ENCODE data around the gene TMEM184A.

TMEM184A gene

GRCh38 chr7:1513657-1514095 lies 42.3 kb downstream of the TMEM184A start:
- no peak overlapping the region for H2AK5ac ChIP-seq (ENCODE audit: low read length)
- no peak overlapping the region for H2BK120ac ChIP-seq (ENCODE audit: low read depth, low read length)
- H3K56ac ChIP-seq (ENCODE audit: low read length) = no peak overlapping the region
- no peaks in the 10 kb centered on the region for H3K36me3 ChIP-seq (ENCODE audit: control insufficient read depth, insufficient read depth, low read length)
- H3K27ac ChIP-seq (ENCODE audit: low read depth, low read length) = no peak overlapping the region
- DNase-seq = no peak
- no peak overlapping the region for H2BK15ac ChIP-seq (replicated peaks; ENCODE audit: low read depth)
- no peak overlapping the region for H4K8ac ChIP-seq (ENCODE audit: low read depth, low read length)
- H3K27me3 ChIP-seq (ENCODE audit: insufficient read depth, low read length, poor library complexity) = no peaks in the 10 kb centered on the region
- H3K18ac ChIP-seq (ENCODE audit: low read length) = no peak overlapping the region
- H4K5ac ChIP-seq (ENCODE audit: low read length) = no peak overlapping the region
- H3K4ac ChIP-seq (ENCODE audit: low read depth, low read length) = no peak overlapping the region
- no peak overlapping the region for H3K4me3 ChIP-seq (ENCODE audit: low read length)
- no CpG with 5 or more reads among the region's 20 CpGs for WGBS (ENCODE audit: extremely low coverage, insufficient coverage, low lambda C conversion rate)
- no peaks in the 10 kb centered on the region for H3K4me1 ChIP-seq (ENCODE audit: control insufficient read depth, low read depth, low read length)
- no peaks in the 10 kb centered on the region for H3K79me2 ChIP-seq (ENCODE audit: control insufficient read depth, insufficient read depth, low read length)
- H3K23ac ChIP-seq (ENCODE audit: low read length) = no peak overlapping the region
- H3K9ac ChIP-seq (ENCODE audit: low read length) = no peak overlapping the region
- no peak overlapping the region for H3K4me2 ChIP-seq (ENCODE audit: low read length)
- no peak overlapping the region for H2BK5ac ChIP-seq (ENCODE audit: low read length)
- no peaks in the 10 kb centered on the region for H3K79me1 ChIP-seq (ENCODE audit: low read length)

- WGBS (ENCODE audit: extremely low coverage, insufficient coverage, low lambda C conversion rate) = no CpG with 5 or more reads among the region's 35 CpGs
- no peak overlapping the region for H2AK5ac ChIP-seq (ENCODE audit: low read length)
- H3K56ac ChIP-seq (ENCODE audit: low read length) = no peak overlapping the region
- H2BK5ac ChIP-seq (ENCODE audit: low read length) = no peak overlapping the region
- H3K27me3 ChIP-seq (ENCODE audit: insufficient read depth, low read length, poor library complexity) = no peaks in the 10 kb centered on the region
- DNase-seq = no peak
- H3K4me1 ChIP-seq (ENCODE audit: control insufficient read depth, low read depth, low read length) = no peaks in the 10 kb centered on the region
- H2BK15ac ChIP-seq (replicated peaks; ENCODE audit: low read depth) = no peak overlapping the region
- no peak overlapping the region for H3K23ac ChIP-seq (ENCODE audit: low read length)
- no peak overlapping the region for H3K4ac ChIP-seq (ENCODE audit: low read depth, low read length)
- H3K27ac ChIP-seq (ENCODE audit: low read depth, low read length) = no peak overlapping the region
- H4K5ac ChIP-seq (ENCODE audit: low read length) = no peak overlapping the region
- H3K4me2 ChIP-seq (ENCODE audit: low read length) = no peak overlapping the region
- H3K36me3 ChIP-seq (ENCODE audit: control insufficient read depth, insufficient read depth, low read length) = no peaks in the 10 kb centered on the region
- H2BK120ac ChIP-seq (ENCODE audit: low read depth, low read length) = no peak overlapping the region
- H3K4me3 ChIP-seq (ENCODE audit: low read length) = no peak overlapping the region
- H3K79me1 ChIP-seq (ENCODE audit: low read length) = no peaks in the 10 kb centered on the region
- H3K79me2 ChIP-seq (ENCODE audit: control insufficient read depth, insufficient read depth, low read length) = no peaks in the 10 kb centered on the region
- no peak overlapping the region for H3K9ac ChIP-seq (ENCODE audit: low read length)
- H3K18ac ChIP-seq (ENCODE audit: low read length) = no peak overlapping the region
- H4K8ac ChIP-seq (ENCODE audit: low read depth, low read length) = no peak overlapping the region
These were observed 43.0 kb downstream of the TMEM184A start for GRCh38 chr7:1512781-1513656.

GRCh38 chr7:1511444-1512422 lies 44.3 kb downstream of the TMEM184A start:
- H3K27me3 ChIP-seq (ENCODE audit: insufficient read depth, low read length, poor library complexity) = no peaks in the 10 kb centered on the region
- H3K79me2 ChIP-seq (ENCODE audit: control insufficient read depth, insufficient read depth, low read length) = no peaks in the 10 kb centered on the region
- no peak overlapping the region for H3K23ac ChIP-seq (ENCODE audit: low read length)
- H3K56ac ChIP-seq (ENCODE audit: low read length) = no peak overlapping the region
- H2BK120ac ChIP-seq (ENCODE audit: low read depth, low read length) = no peak overlapping the region
- WGBS (ENCODE audit: extremely low coverage, insufficient coverage, low lambda C conversion rate) = no CpG with 5 or more reads among the region's 30 CpGs
- H3K79me1 ChIP-seq (ENCODE audit: low read length) = no peaks in the 10 kb centered on the region
- no peak overlapping the region for H3K4me3 ChIP-seq (ENCODE audit: low read length)
- no peak overlapping the region for H3K27ac ChIP-seq (ENCODE audit: low read depth, low read length)
- H3K18ac ChIP-seq (ENCODE audit: low read length) = no peak overlapping the region
- no peak overlapping the region for H4K5ac ChIP-seq (ENCODE audit: low read length)
- no peak for DNase-seq
- no peak overlapping the region for H2BK15ac ChIP-seq (replicated peaks; ENCODE audit: low read depth)
- H2BK5ac ChIP-seq (ENCODE audit: low read length) = no peak overlapping the region
- H3K9ac ChIP-seq (ENCODE audit: low read length) = no peak overlapping the region
- H3K36me3 ChIP-seq (ENCODE audit: control insufficient read depth, insufficient read depth, low read length) = no peaks in the 10 kb centered on the region
- H3K4me2 ChIP-seq (ENCODE audit: low read length) = no peak overlapping the region
- H3K4ac ChIP-seq (ENCODE audit: low read depth, low read length) = no peak overlapping the region
- no peak overlapping the region for H2AK5ac ChIP-seq (ENCODE audit: low read length)
- peaks cover 1% of the 10 kb centered on the region for H3K4me1 ChIP-seq (ENCODE audit: control insufficient read depth, low read depth, low read length)
- no peak overlapping the region for H4K8ac ChIP-seq (ENCODE audit: low read depth, low read length)

- no CpG with 5 or more reads among the region's 16 CpGs for WGBS (ENCODE audit: extremely low coverage, insufficient coverage, low lambda C conversion rate)
- no peak overlapping the region for H3K4ac ChIP-seq (ENCODE audit: low read depth, low read length)
- no peak overlapping the region for H2BK120ac ChIP-seq (ENCODE audit: low read depth, low read length)
- no peak overlapping the region for H4K8ac ChIP-seq (ENCODE audit: low read depth, low read length)
- no peak overlapping the region for H3K18ac ChIP-seq (ENCODE audit: low read length)
- H3K9ac ChIP-seq (ENCODE audit: low read length) = no peak overlapping the region
- no peak for DNase-seq
- no peak overlapping the region for H4K5ac ChIP-seq (ENCODE audit: low read length)
- no peaks in the 10 kb centered on the region for H3K27me3 ChIP-seq (ENCODE audit: insufficient read depth, low read length, poor library complexity)
- H3K4me2 ChIP-seq (ENCODE audit: low read length) = no peak overlapping the region
- H3K23ac ChIP-seq (ENCODE audit: low read length) = no peak overlapping the region
- H3K56ac ChIP-seq (ENCODE audit: low read length) = no peak overlapping the region
- H3K4me3 ChIP-seq (ENCODE audit: low read length) = no peak overlapping the region
- H3K4me1 ChIP-seq (ENCODE audit: control insufficient read depth, low read depth, low read length) = peaks cover 1% of the 10 kb centered on the region
- H3K36me3 ChIP-seq (ENCODE audit: control insufficient read depth, insufficient read depth, low read length) = no peaks in the 10 kb centered on the region
- no peak overlapping the region for H2BK5ac ChIP-seq (ENCODE audit: low read length)
- H2BK15ac ChIP-seq (replicated peaks; ENCODE audit: low read depth) = no peak overlapping the region
- H3K79me1 ChIP-seq (ENCODE audit: low read length) = no peaks in the 10 kb centered on the region
- H3K27ac ChIP-seq (ENCODE audit: low read depth, low read length) = no peak overlapping the region
- H3K79me2 ChIP-seq (ENCODE audit: control insufficient read depth, insufficient read depth, low read length) = no peaks in the 10 kb centered on the region
- H2AK5ac ChIP-seq (ENCODE audit: low read length) = no peak overlapping the region
These were observed 45.2 kb downstream of the TMEM184A start for GRCh38 chr7:1510780-1511154.

- Histone ChIP-seq H3K27ac (ENCODE audit: low read depth, low read length) (no peak overlapping the region), H3K9ac (ENCODE audit: low read length) (no peak overlapping the region), H3K36me3 (ENCODE audit: control insufficient read depth, insufficient read depth, low read length) (no peaks in the 10 kb centered on the region), H3K79me1 (ENCODE audit: low read length) (no peaks in the 10 kb centered on the region), H4K8ac (ENCODE audit: low read depth, low read length) (no peak overlapping the region), H3K27me3 (ENCODE audit: insufficient read depth, low read length, poor library complexity) (no peaks in the 10 kb centered on the region), H2BK120ac (ENCODE audit: low read depth, low read length) (no peak overlapping the region), H3K18ac (ENCODE audit: low read length) (no peak overlapping the region), H2AK5ac (ENCODE audit: low read length) (no peak overlapping the region), H2BK5ac (ENCODE audit: low read length) (no peak overlapping the region), H4K5ac (ENCODE audit: low read length) (no peak overlapping the region), H3K4me3 (ENCODE audit: low read length) (no peak overlapping the region), H3K4me1 (ENCODE audit: control insufficient read depth, low read depth, low read length) (peaks cover 1% of the 10 kb centered on the region), H3K56ac (ENCODE audit: low read length) (no peak overlapping the region), H3K4ac (ENCODE audit: low read depth, low read length) (no peak overlapping the region), H3K23ac (ENCODE audit: low read length) (no peak overlapping the region), H2BK15ac (replicated peaks; ENCODE audit: low read depth) (no peak overlapping the region), H3K4me2 (ENCODE audit: low read length) (no peak overlapping the region), H3K79me2 (ENCODE audit: control insufficient read depth, insufficient read depth, low read length) (no peaks in the 10 kb centered on the region)
- no peak for DNase-seq
- WGBS (ENCODE audit: extremely low coverage, insufficient coverage, low lambda C conversion rate) = no CpG with 5 or more reads among the region's 14 CpGs
These were observed 46.8 kb downstream of the TMEM184A start for GRCh38 chr7:1509226-1509625.
